T-cell (primary cell): ENCODE results near the gene CTNNA3. TPM values are rescaled to one million over a fixed set of nuclear protein-coding genes. Genes with fewer than 3 reads are reported as not detected.

Source experiments
- ATAC-seq, 4 experiments: fragments of 200-7000 bp in 3 of 4; fragments of 150-1000 bp in 1 of 4; cut with Tn5 transposase; replicated peaks in 1 of 4; 1 replicate in 3 of 4; 2 replicates in 1 of 4; pipeline ENCODE4 v1.10.0; 2021; ENCODE audit warnings: moderate library complexity in 3 of 4, mild to moderate bottlenecking in 2 of 4, moderate number of reproducible peaks in 1 of 4
- CTCF ChIA-PET, 2 donors: fragments of 300-600 bp; sonication (Branson Sonifier 250); formaldehyde crosslinking; loops; one replicate each; lab custom pipeline; 2022; ENCODE audit warnings: antibody characterized with exemption in 2 of 2; lab: Charles Lee
- POLR2A ChIA-PET, 2 donors: fragments of 300-600 bp; sonication (Branson Sonifier 250); formaldehyde crosslinking; loops; one replicate each; lab custom pipeline; 2022; ENCODE audit warnings: antibody characterized with exemption in 2 of 2; lab: Charles Lee
- DNase-seq, 35 experiments: peaks; one replicate each; pipeline versions ENCODE4 v3.0.0 to v3.0.0-alpha.2; 2013 to 2023
- H3K27ac ChIP-seq: one replicate; pipeline ENCODE4 v1.5.1; 2013; ENCODE audit warnings: low read length
- H3K27me3 ChIP-seq, 2 experiments: replicated peaks in 1 of 2; 1 replicate in 1 of 2; 2 replicates in 1 of 2; pipeline versions ENCODE4 v1.6.1 to v1.7.0; 2013; ENCODE audit warnings: low read length in 1 of 2, mixed read lengths in 1 of 2; ENCODE audit not compliant: control insufficient read depth in 2 of 2, insufficient read depth in 2 of 2; ENCODE audit errors: extremely low read depth in 1 of 2
- H3K36me3 ChIP-seq, 2 donors: 1 replicate in 1 of 2; 2 replicates in 1 of 2; pipeline versions ENCODE4 v1.6.1 to v1.7.0; 2013; ENCODE audit warnings: low read length in 1 of 2; ENCODE audit not compliant: control insufficient read depth in 2 of 2, insufficient read depth in 1 of 2; ENCODE audit errors: extremely low read depth in 1 of 2
- H3K4me1 ChIP-seq, 2 experiments: 1 replicate in 1 of 2; 2 replicates in 1 of 2; pipeline versions ENCODE4 v1.6.1 to v1.7.0; 2013; ENCODE audit warnings: low read length in 2 of 2, mixed read lengths in 1 of 2; ENCODE audit not compliant: insufficient read depth in 2 of 2, control insufficient read depth in 1 of 2; ENCODE audit errors: extremely low read depth in 1 of 2
- H3K4me3 ChIP-seq, 2 donors: 1 replicate in 1 of 2; 2 replicates in 1 of 2; pipeline versions ENCODE4 v1.5.1 to v1.7.0; 2013; ENCODE audit warnings: mild to moderate bottlenecking in 2 of 2, low read length in 1 of 2, moderate library complexity in 1 of 2; ENCODE audit not compliant: control insufficient read depth in 1 of 2; ENCODE audit errors: extremely low read depth in 1 of 2
- H3K9me3 ChIP-seq: 2 replicates; pipeline ENCODE4 v1.7.0; 2013
- H3K27ac Mint-ChIP-seq, 2 donors: one replicate each; pipeline ENCODE4 v1.8.0; 2020 to 2021; ENCODE audit warnings: mild to moderate bottlenecking in 2 of 2, mixed read lengths in 2 of 2
- H3K27me3 Mint-ChIP-seq, 2 donors: one replicate each; pipeline ENCODE4 v1.8.0; 2021 to 2022; ENCODE audit warnings: mixed read lengths in 2 of 2
- H3K36me3 Mint-ChIP-seq: one replicate; pipeline ENCODE4 v1.8.0; 2021; ENCODE audit warnings: mixed read lengths
- H3K4me1 Mint-ChIP-seq, 3 donors: one replicate each; pipeline ENCODE4 v1.8.0; 2020 to 2022; ENCODE audit warnings: mixed read lengths in 3 of 3, mild to moderate bottlenecking in 1 of 3
- H3K4me3 Mint-ChIP-seq, 3 donors: one replicate each; pipeline ENCODE4 v1.8.0; 2020 to 2022; ENCODE audit warnings: mild to moderate bottlenecking in 3 of 3, mixed read lengths in 3 of 3, moderate library complexity in 3 of 3
- H3K9me3 Mint-ChIP-seq, 3 donors: one replicate each; pipeline ENCODE4 v1.8.0; 2020 to 2022; ENCODE audit warnings: mixed read lengths in 3 of 3
- WGBS: methylation state at CpG from one replicate; pipeline ENCODE4 v1.1.5; 2013; ENCODE audit warnings: missing lambda C conversion rate; ENCODE audit not compliant: insufficient coverage; 5-methylcytosine and 5-hydroxymethylcytosine counted together
- total RNA-seq, 35 experiments: library from RNA in 6 of 35; stranded (reverse) in 6 of 35; fragments of 120-200 nt in 1 of 35; gene quantifications; one replicate each; pipeline versions ENCODE4 v1.2.1 to v1.2.4 and lab custom pipeline; 2013 to 2026

CTNNA3 gene
- total RNA-seq, 5 donors from 2014 or later (not counting 1 experiment from before 2014, with no cell fraction given) = 0.88 TPM; not detected in 4

DNA sequence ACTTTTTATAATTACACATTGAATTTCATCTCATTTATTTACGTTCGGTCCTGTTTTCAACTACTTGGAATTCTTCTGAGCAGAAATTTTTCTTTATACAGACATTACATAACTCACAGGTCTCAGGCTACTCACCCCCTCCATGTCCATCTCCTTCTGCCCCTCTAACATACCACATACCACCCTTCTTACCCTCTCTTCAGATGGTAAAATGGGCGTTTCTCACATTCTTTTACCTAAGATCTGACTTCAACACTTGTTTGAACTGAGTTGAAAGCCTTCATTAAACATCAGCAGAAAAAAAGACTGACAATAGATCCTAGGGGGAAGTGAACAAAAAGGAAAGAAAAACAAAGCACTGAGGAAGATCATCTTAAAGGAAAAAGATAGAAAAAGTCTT is 309.7 kb downstream of the CTNNA3 start:
- H3K4me1 Mint-ChIP-seq = peaks cover 4 to 9% (median 8%) of the 10 kb centered on the region in 3 donors
- no peaks in the 10 kb centered on the region for H3K4me1 ChIP-seq
- no peaks in the 10 kb centered on the region for H3K36me3 Mint-ChIP-seq
- 90% methylated on average over 2 of the region's 3 CpGs for WGBS
- no peaks in the 10 kb centered on the region for H3K36me3 ChIP-seq
- H3K9me3 ChIP-seq = no peaks in the 10 kb centered on the region
- H3K9me3 Mint-ChIP-seq = no peaks in the 10 kb centered on the region
- DNase-seq (no peak), ATAC-seq (no peak)
- POLR2A ChIA-PET = no interaction called here
- H3K27me3 ChIP-seq = peaks cover 0 to 2% of the 10 kb centered on the region in 2 experiments
- CTCF ChIA-PET = no interaction called here
- peaks cover 10 to 18% of the 10 kb centered on the region in 2 donors for H3K27me3 Mint-ChIP-seq
- H3K27ac ChIP-seq = no peak overlapping the region
- no peak overlapping the region for H3K4me3 ChIP-seq
- no peak overlapping the region for H3K27ac Mint-ChIP-seq
- H3K4me3 Mint-ChIP-seq = no peak overlapping the region

DNA sequence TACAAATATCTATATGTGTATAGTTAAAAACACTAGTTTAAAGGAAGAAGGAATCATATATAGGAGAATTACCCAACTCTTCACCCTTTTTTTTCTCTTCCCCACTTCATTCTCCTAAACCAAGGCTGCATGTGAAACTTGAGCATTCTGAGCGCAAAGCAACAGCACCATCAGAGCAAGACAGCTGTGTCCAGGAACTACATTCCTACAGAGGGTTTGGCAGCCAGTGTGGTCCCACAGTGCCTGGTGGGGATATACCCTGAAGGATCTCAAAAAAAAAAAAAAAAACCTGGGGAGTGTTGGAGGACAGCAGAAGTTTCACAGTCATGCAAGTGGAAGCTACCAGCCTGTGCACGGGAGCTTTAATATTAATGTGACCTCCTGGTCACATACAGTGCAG is 310.4 kb downstream of the CTNNA3 start:
- Histone ChIP-seq H3K27me3 (peaks cover 0 to 2% of the 10 kb centered on the region in 2 experiments), H3K9me3 (no peaks in the 10 kb centered on the region), H3K36me3 (no peaks in the 10 kb centered on the region), H3K4me1 (no peaks in the 10 kb centered on the region), H3K4me3 (no peak overlapping the region), H3K27ac (no peak overlapping the region)
- no peaks in the 10 kb centered on the region for H3K36me3 Mint-ChIP-seq
- ChIA-PET POLR2A (no interaction called here), CTCF (no interaction called here)
- peaks cover 4 to 9% (median 8%) of the 10 kb centered on the region in 3 donors for H3K4me1 Mint-ChIP-seq
- DNase-seq (no peak), ATAC-seq (no peak)
- H3K9me3 Mint-ChIP-seq = no peaks in the 10 kb centered on the region
- H3K4me3 Mint-ChIP-seq = no peak overlapping the region
- H3K27ac Mint-ChIP-seq = no peak overlapping the region
- 86% methylated on average over 1 of the region's 2 CpGs for WGBS
- H3K27me3 Mint-ChIP-seq = peaks cover 10 to 18% of the 10 kb centered on the region in 2 donors

DNA sequence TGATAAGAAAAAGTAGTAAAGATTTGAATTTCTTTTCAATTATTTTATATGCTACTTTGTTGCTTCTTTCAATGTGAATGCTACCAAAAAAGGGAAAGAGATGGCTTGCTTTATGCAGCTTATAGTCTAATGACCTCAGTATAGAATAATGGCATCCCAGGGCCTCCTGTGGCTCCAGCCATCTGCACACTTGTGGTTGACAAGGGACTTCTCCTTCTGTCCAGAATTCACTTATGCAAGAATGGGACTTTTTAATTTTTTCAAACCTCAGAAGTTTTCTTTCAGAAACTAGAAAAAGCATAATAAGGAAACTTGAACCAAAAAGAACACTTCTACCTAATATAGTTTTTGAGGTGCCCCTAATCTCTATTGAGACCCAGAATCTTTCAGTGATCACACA is 310.9 kb downstream of the CTNNA3 start:
- Histone ChIP-seq H3K4me3 (no peak overlapping the region), H3K27me3 (peaks cover 0 to 2% of the 10 kb centered on the region in 2 experiments), H3K27ac (no peak overlapping the region), H3K4me1 (no peaks in the 10 kb centered on the region), H3K36me3 (no peaks in the 10 kb centered on the region), H3K9me3 (no peaks in the 10 kb centered on the region)
- ATAC-seq (no peak), DNase-seq (no peak)
- H3K27me3 Mint-ChIP-seq = peaks cover 10 to 18% of the 10 kb centered on the region in 2 donors
- H3K4me1 Mint-ChIP-seq = peaks cover 4 to 9% (median 8%) of the 10 kb centered on the region in 3 donors
- no peaks in the 10 kb centered on the region for H3K36me3 Mint-ChIP-seq
- H3K27ac Mint-ChIP-seq = no peak overlapping the region
- POLR2A ChIA-PET = no interaction called here
- no peak overlapping the region for H3K4me3 Mint-ChIP-seq
- H3K9me3 Mint-ChIP-seq = no peaks in the 10 kb centered on the region
- CTCF ChIA-PET = no interaction called here

DNA sequence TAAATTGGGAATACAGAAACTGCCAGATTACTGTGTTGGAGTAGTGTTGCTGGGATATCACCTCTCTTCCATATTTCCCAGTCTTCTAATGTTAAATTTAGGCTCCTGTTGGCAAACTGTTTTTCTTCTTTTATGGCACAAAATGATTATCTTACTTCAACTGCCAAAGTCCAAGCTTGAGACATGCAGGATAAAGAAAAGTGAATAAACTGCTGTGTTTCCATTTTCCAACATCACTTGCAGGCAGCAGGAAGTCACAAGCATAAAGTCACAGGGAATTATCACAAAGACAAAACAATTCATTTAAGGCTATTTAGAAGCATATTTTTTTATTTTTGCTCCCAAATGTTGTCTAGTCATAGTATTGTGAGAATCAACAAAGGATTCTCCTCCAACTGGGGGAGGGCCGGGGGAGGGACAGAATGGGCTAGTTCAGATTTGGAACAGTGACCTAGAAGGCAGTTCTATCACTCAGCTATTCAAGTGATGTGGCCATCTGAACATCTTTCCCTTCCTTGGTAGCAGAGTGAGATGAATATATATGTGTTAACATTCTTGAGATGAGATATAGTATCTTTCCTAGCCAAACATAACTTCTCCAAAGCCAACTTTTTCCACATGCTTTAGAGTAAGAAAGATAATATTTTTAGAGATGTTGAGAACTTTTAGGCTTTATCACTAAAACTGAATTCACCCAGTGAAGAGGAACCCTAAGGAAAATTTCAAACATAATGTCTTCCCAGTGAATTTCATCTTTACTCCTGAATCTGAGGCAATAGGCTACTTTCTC is 364.7 kb downstream of the CTNNA3 start:
- CTCF ChIA-PET = no interaction called here
- DNase-seq (no peak), ATAC-seq (no peak)
- Mint-ChIP-seq H3K27ac (no peak overlapping the region), H3K4me3 (no peak overlapping the region), H3K36me3 (no peaks in the 10 kb centered on the region), H3K27me3 (peaks cover 0 to 2% of the 10 kb centered on the region in 2 donors), H3K9me3 (peaks cover 3 to 11% (median 3%) of the 10 kb centered on the region in 3 donors), H3K4me1 (no peaks in the 10 kb centered on the region)
- Histone ChIP-seq H3K27ac (no peak overlapping the region), H3K4me3 (no peak overlapping the region), H3K4me1 (no peaks in the 10 kb centered on the region), H3K9me3 (no peaks in the 10 kb centered on the region), H3K36me3 (no peaks in the 10 kb centered on the region), H3K27me3 (peaks cover 0 to 8% of the 10 kb centered on the region in 2 experiments)
- POLR2A ChIA-PET = interaction anchor here in 1 of 2 donors (0.7 to 1.6 kb wide), 2 partner anchors 10 to 109 kb away, joined by 3 read pairs; no protein-coding TSS in a partner anchor
- WGBS = no CpG with 5 or more reads among the region's 1 CpG

DNA sequence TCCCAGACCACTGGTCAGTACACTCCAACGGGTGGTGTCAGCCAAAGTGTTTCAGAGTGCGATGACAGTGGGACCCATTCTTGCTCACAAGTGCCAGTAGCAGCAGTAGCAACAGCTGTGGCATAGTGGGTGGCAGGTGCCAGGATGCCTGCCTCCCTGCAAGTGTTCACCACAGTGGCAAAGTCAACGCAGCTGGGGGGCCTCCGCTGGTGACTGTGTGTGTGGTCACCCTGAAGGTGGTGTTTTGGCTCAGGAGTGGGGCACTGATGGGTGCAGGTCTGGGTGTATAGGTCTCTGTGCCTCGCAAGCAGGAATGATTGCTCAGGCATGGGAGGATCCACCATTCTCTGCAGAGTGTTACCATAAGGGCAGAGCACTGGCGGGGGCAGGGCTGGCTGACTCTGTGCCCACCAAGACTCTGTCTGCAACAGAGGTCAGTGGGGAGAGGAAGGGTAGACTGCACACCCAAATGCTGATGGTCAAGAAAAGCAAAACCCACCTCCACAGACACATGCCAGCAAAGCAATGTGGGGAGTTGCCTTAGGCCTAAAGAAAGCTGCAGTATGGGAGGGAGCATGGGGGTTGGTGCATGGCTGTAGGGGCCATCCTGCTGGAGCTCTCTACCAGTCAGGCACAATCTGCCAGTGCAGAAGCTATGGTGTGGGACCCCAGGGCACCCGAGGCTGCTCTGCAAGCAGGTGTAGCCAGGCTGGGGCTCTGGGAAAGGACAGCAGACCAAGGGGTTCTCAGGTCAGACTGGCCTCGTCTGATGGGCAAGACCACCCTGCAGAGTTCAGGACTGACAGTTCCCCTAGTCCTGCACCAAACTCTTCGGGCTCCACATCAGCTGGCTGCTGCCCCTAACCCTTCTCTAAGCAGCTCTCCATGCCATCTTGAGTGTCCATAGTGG is 368.1 kb downstream of the CTNNA3 start:
- Histone ChIP-seq H3K36me3 (no peaks in the 10 kb centered on the region), H3K27me3 (peaks cover 0 to 8% of the 10 kb centered on the region in 2 experiments), H3K27ac (no peak overlapping the region), H3K9me3 (no peaks in the 10 kb centered on the region), H3K4me1 (no peaks in the 10 kb centered on the region), H3K4me3 (no peak overlapping the region)
- Mint-ChIP-seq H3K27me3 (peaks cover 0 to 2% of the 10 kb centered on the region in 2 donors), H3K36me3 (no peaks in the 10 kb centered on the region), H3K27ac (no peak overlapping the region), H3K4me1 (no peaks in the 10 kb centered on the region), H3K9me3 (peaks cover 10 to 44% (median 24%) of the 10 kb centered on the region in 3 donors), H3K4me3 (no peak overlapping the region)
- ChIA-PET CTCF (no interaction called here), POLR2A (no interaction called here)
- DNase-seq (no peak), ATAC-seq (no peak)
- WGBS = 65% methylated on average over 7 of the region's 9 CpGs

DNA sequence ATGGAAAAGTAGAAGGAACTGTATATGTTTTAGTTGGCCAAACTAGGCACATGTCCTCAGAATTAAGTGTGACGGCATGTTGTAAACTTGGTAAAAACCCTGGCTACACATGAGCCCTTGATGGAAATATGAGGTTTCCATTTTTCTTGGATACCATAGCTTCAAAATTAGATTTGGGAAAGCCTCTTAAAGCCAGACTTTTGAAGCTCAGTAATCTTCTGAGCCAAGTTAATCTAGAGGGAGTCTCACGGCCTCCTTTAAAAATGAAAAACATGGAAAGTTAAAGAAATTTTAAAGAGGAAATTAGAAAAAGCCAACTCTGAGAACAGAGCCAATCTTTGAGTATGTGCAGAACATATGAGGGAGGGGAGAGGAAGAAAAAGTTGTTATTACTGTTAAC is 376.0 kb downstream of the CTNNA3 start:
- no peak for ATAC-seq
- Mint-ChIP-seq H3K27ac (no peak overlapping the region), H3K4me3 (no peak overlapping the region), H3K4me1 (no peaks in the 10 kb centered on the region), H3K27me3 (peaks cover 0 to 5% of the 10 kb centered on the region in 2 donors), H3K36me3 (no peaks in the 10 kb centered on the region), H3K9me3 (peaks cover 4 to 23% (median 13%) of the 10 kb centered on the region in 3 donors)
- Histone ChIP-seq H3K9me3 (no peaks in the 10 kb centered on the region), H3K36me3 (no peaks in the 10 kb centered on the region), H3K27me3 (no peaks in the 10 kb centered on the region), H3K4me1 (no peaks in the 10 kb centered on the region), H3K4me3 (no peak overlapping the region), H3K27ac (no peak overlapping the region)
- no CpG with 5 or more reads among the region's 2 CpGs for WGBS
- CTCF ChIA-PET = no interaction called here
- POLR2A ChIA-PET = no interaction called here
- no peak for DNase-seq
